B cell (primary cell): ENCODE results near the gene EGFR. TPM values are rescaled to one million over a fixed set of nuclear protein-coding genes. Genes with fewer than 3 reads are reported as not detected.

Experiments
- ATAC-seq: fragments of 200-7000 bp; cut with Tn5 transposase; one replicate; pipeline ENCODE4 v1.10.0; 2021; ENCODE audit warnings: low read depth, mild to moderate bottlenecking, moderate number of reproducible peaks, moderate library complexity
- CTCF ChIA-PET: fragments of 350-600 bp; sonication (Branson Sonifier 250); formaldehyde crosslinking; loops from one replicate; lab custom pipeline; 2021; ENCODE audit warnings: antibody characterized with exemption, inconsistent platforms; lab: Charles Lee
- POLR2A ChIA-PET: fragments of 350-600 bp; sonication (Branson Sonifier 250); formaldehyde crosslinking; loops from one replicate; lab custom pipeline; 2021; ENCODE audit warnings: antibody characterized with exemption; lab: Charles Lee
- DNase-seq: peaks from one replicate; pipeline ENCODE4 v3.0.0; 2013
- H2AFZ ChIP-seq: 2 replicates; pipeline ENCODE4 v1.6.1; 2012; ENCODE audit warnings: mild to moderate bottlenecking, low read depth, low read length; ENCODE audit not compliant: insufficient read depth, poor library complexity, severe bottlenecking
- H3K27ac ChIP-seq, 2 donors: 1 replicate in 1 of 2; 2 replicates in 1 of 2; pipeline ENCODE4 v1.5.1; 2012 to 2013; ENCODE audit warnings: low read length in 2 of 2, mild to moderate bottlenecking in 2 of 2, moderate library complexity in 1 of 2
- H3K27me3 ChIP-seq, 4 experiments: fragments of 200-600 bp in 1 of 4; sonication (generic) in 1 of 4; replicated peaks in 1 of 4; 1 replicate in 2 of 4; 2 replicates in 2 of 4; pipeline versions ENCODE4 v1.6.1 to v1.7.0; 2013 to 2016; ENCODE audit warnings: low read length in 3 of 4, mild to moderate bottlenecking in 2 of 4, mixed read lengths in 1 of 4, moderate library complexity in 1 of 4; ENCODE audit not compliant: insufficient read depth in 4 of 4, control insufficient read depth in 3 of 4; ENCODE audit errors: control extremely low read depth in 1 of 4
- H3K36me3 ChIP-seq, 2 experiments: replicated peaks in 1 of 2; 1 replicate in 1 of 2; 2 replicates in 1 of 2; pipeline versions ENCODE4 v1.6.1 to v1.7.1; 2013; ENCODE audit warnings: low read length in 1 of 2; ENCODE audit not compliant: insufficient read depth in 2 of 2, control insufficient read depth in 1 of 2; ENCODE audit errors: control extremely low read depth in 1 of 2, extremely low read depth in 1 of 2
- H3K4me1 ChIP-seq, 2 donors: fragments of 200-600 bp in 1 of 2; sonication (generic) in 1 of 2; 1 replicate in 1 of 2; 2 replicates in 1 of 2; pipeline versions ENCODE4 v1.5.1 to v1.6.1; 2013 to 2017; ENCODE audit warnings: low read length in 2 of 2; ENCODE audit not compliant: control insufficient read depth in 2 of 2, insufficient read depth in 2 of 2
- H3K4me2 ChIP-seq: replicated peaks from 2 replicates; pipeline ENCODE3; 2012; ENCODE audit warnings: mild to moderate bottlenecking, low read depth, low read length; ENCODE audit not compliant: poor library complexity, severe bottlenecking
- H3K4me3 ChIP-seq, 5 experiments: fragments of 200-600 bp in 1 of 5; sonication (generic) in 1 of 5; 1 replicate in 3 of 5; 2 replicates in 2 of 5; pipeline versions ENCODE4 v1.5.1 to v1.7.0; 2011 to 2016; ENCODE audit warnings: low read length in 4 of 5, mild to moderate bottlenecking in 4 of 5, low read depth in 2 of 5, control low read depth in 1 of 5, moderate library complexity in 1 of 5; ENCODE audit not compliant: insufficient read depth in 1 of 5; ENCODE audit errors: control extremely low read depth in 1 of 5, extremely low read depth in 1 of 5
- H3K79me2 ChIP-seq: fragments of 200-600 bp; sonication (generic); one replicate; pipeline ENCODE4 v1.6.0; 2016; ENCODE audit warnings: low read length; ENCODE audit not compliant: control insufficient read depth, insufficient read depth
- H3K9ac ChIP-seq: fragments of 200-600 bp; sonication (generic); 2 replicates; pipeline ENCODE4 v1.6.1; 2017; ENCODE audit warnings: mild to moderate bottlenecking, low read length, moderate library complexity
- H3K9me3 ChIP-seq, 3 donors: one replicate each; pipeline versions ENCODE4 v1.6.1 to v1.7.1; 2013; ENCODE audit warnings: low read length in 2 of 3; ENCODE audit not compliant: control insufficient read depth in 2 of 3, insufficient read depth in 1 of 3; ENCODE audit errors: control extremely low read depth in 1 of 3
- H4K20me1 ChIP-seq: 2 replicates; pipeline ENCODE4 v1.6.0; 2012; ENCODE audit warnings: mild to moderate bottlenecking, low read length; ENCODE audit not compliant: insufficient read depth, control insufficient read depth, poor library complexity, severe bottlenecking
- H3K27ac Mint-ChIP-seq: one replicate; pipeline ENCODE4 v1.8.0; 2021; ENCODE audit warnings: mixed read lengths
- H3K27me3 Mint-ChIP-seq: one replicate; pipeline ENCODE4 v1.8.0; 2021; ENCODE audit warnings: mixed read lengths
- H3K4me1 Mint-ChIP-seq: one replicate; pipeline ENCODE4 v1.8.0; 2021; ENCODE audit warnings: mixed read lengths
- H3K4me3 Mint-ChIP-seq: one replicate; pipeline ENCODE4 v1.8.0; 2021; ENCODE audit warnings: mixed read lengths
- H3K9me3 Mint-ChIP-seq: one replicate; pipeline ENCODE4 v1.8.0; 2022; ENCODE audit warnings: mixed read lengths; ENCODE audit not compliant: insufficient read depth
- CTCF ChIP-seq: fragments of 200-600 bp; IDR thresholded peaks from one replicate; pipeline ENCODE4 v1.8.0; 2022; ENCODE audit warnings: antibody characterized with exemption, mild to moderate bottlenecking
- EZH2 ChIP-seq: IDR thresholded peaks from 2 replicates; pipeline ENCODE4 v1.6.1; 2012; ENCODE audit warnings: borderline replicate concordance, low read depth, mild to moderate bottlenecking, moderate library complexity, low read length; ENCODE audit not compliant: insufficient read depth, poor library complexity, severe bottlenecking
- WGBS: methylation state at CpG from one replicate; pipeline ENCODE4 v1.1.5; 2013; ENCODE audit warnings: missing lambda C conversion rate; ENCODE audit not compliant: insufficient coverage; 5-methylcytosine and 5-hydroxymethylcytosine counted together
- intact Hi-C: fragments of 100-400 bp; cut with micrococcal nuclease; formaldehyde crosslinking; loops from one replicate; pipeline ENCODE4 v1.10.0; 2022
- polyA plus RNA-seq: library from polyadenylated mRNA; depleted of rRNA; stranded (reverse); fragments of >200 nt; gene quantifications from 2 replicates; pipeline ENCODE4 v1.2.3, GENCODE V29; 2012
- total RNA-seq, 2 donors: library from RNA; stranded (reverse); fragments of 120-200 nt in 1 of 2; gene quantifications; 1 replicate in 1 of 2; 2 replicates in 1 of 2; pipeline versions ENCODE4 v1.2.3 to v1.2.4, GENCODE V29; 2013 to 2022

Gene EGFR
- total and polyA plus RNA-seq, 2 donors (not counting 1 experiment from before 2014, with no cell fraction given): not detected

GRCh38 chr7:55023841-55024505 is 5.2 kb downstream of the EGFR start:
- Mint-ChIP-seq H3K27me3 (peaks cover 37% of the 10 kb centered on the region), H3K4me3 (no peak overlapping the region), H3K4me1 (peaks cover 1% of the 10 kb centered on the region), H3K9me3 (no peaks in the 10 kb centered on the region), H3K27ac (no peak overlapping the region)
- H3K9me3 ChIP-seq: no peaks in the 10 kb centered on the region
- no peak overlapping the region for H2AFZ ChIP-seq
- DNase-seq: no peak
- no peaks in the 10 kb centered on the region for H3K36me3 ChIP-seq
- H4K20me1 ChIP-seq: no peaks in the 10 kb centered on the region
- ATAC-seq: no peak
- TF ChIP-seq EZH2 (no peak), CTCF (no peak)
- POLR2A ChIA-PET: no interaction called here
- no peak overlapping the region for H3K4me3 ChIP-seq
- peaks cover 0 to 16% (median 7%) of the 10 kb centered on the region in 4 experiments for H3K27me3 ChIP-seq
- no peaks in the 10 kb centered on the region for H3K4me1 ChIP-seq
- H3K27ac ChIP-seq: no peak overlapping the region
- CTCF ChIA-PET: no interaction called here
- no peaks in the 10 kb centered on the region for H3K79me2 ChIP-seq
- H3K4me2 ChIP-seq: no peak overlapping the region
- intact Hi-C loops: no loop called here
- H3K9ac ChIP-seq: no peak overlapping the region
- 90% methylated on average over 4 of the region's 4 CpGs for WGBS

- Histone ChIP-seq H3K4me1 (no peaks in the 10 kb centered on the region), H4K20me1 (no peaks in the 10 kb centered on the region), H3K79me2 (no peaks in the 10 kb centered on the region), H3K9me3 (no peaks in the 10 kb centered on the region), H3K4me3 (no peak overlapping the region), H2AFZ (no peak overlapping the region), H3K4me2 (no peak overlapping the region), H3K27me3 (peaks cover 0 to 14% (median 7%) of the 10 kb centered on the region in 4 experiments), H3K27ac (no peak overlapping the region), H3K36me3 (no peaks in the 10 kb centered on the region), H3K9ac (no peak overlapping the region)
- H3K9me3 Mint-ChIP-seq: no peaks in the 10 kb centered on the region
- no peak for TF ChIP-seq CTCF
- CTCF ChIA-PET: no interaction called here
- no peak overlapping the region for H3K27ac Mint-ChIP-seq
- DNase-seq (no peak), ATAC-seq (no peak)
- H3K4me3 Mint-ChIP-seq: no peak overlapping the region
- POLR2A ChIA-PET: no interaction called here
- intact Hi-C loops: no loop called here
- 30% methylated on average over 1 of the region's 2 CpGs for WGBS
- H3K4me1 Mint-ChIP-seq: peaks cover 1% of the 10 kb centered on the region
- peaks cover 37% of the 10 kb centered on the region for H3K27me3 Mint-ChIP-seq
Observed at GRCh38 chr7:55024776-55025175, 6.0 kb downstream of the EGFR start.
